ENCODE measurements around the gene STUB1. TPM values are rescaled to one million over a fixed set of nuclear protein-coding genes. Genes with fewer than 3 reads are reported as not detected.

The STUB1 gene
- total and polyA plus RNA-seq, 2 donors (not counting 1 experiment from before 2014, with no cell fraction given) = 94.6 to 133 TPM

GRCh38 chr16:660459-661183 is 19.6 kb upstream of the STUB1 start:
- Histone ChIP-seq H3K4me3 (replicated peaks in 1 of 4; ENCODE audit: control extremely low read depth in 1 of 4, insufficient read depth in 1 of 4, low read depth in 3 of 4, low read length in 4 of 4) (no peak overlapping the region), H3K9me3 (ENCODE audit: control insufficient read depth, insufficient read depth, low read depth, low read length) (no peaks in the 10 kb centered on the region), H3K27ac (ENCODE audit: insufficient read depth, low read length) (no peak overlapping the region), H3K79me2 (ENCODE audit: control insufficient read depth, insufficient read depth, low read length) (no peaks in the 10 kb centered on the region), H4K20me1 (ENCODE audit: control insufficient read depth, extremely low read depth, insufficient read depth, low read length) (no peaks in the 10 kb centered on the region), H3K4me1 (ENCODE audit: control insufficient read depth, extremely low read depth, insufficient read depth, low read length) (no peaks in the 10 kb centered on the region), H3K27me3 (ENCODE audit: control insufficient read depth, insufficient read depth, low read length) (no peaks in the 10 kb centered on the region), H3K9ac (ENCODE audit: insufficient read depth, low read length) (no peak overlapping the region), H3K4me2 (ENCODE audit: extremely low read depth, insufficient read depth, low read length) (no peak overlapping the region), H3K36me3 (ENCODE audit: control insufficient read depth, insufficient read depth, low read length) (peaks cover 10% of the 10 kb centered on the region), H2AFZ (ENCODE audit: low read length) (no peak overlapping the region)
- peak; percentile 60 to 80 for DNase-seq (ENCODE audit: low read depth in 2 of 2)
- TF ChIP-seq EZH2 (IDR thresholded peaks at IDR 0.05; ENCODE audit: low read length, missing control alignments) (no peak), CTCF (conservative IDR thresholded peaks at IDR 0.05 in 1 of 2, IDR thresholded peaks at IDR 0.05 in 1 of 2; ENCODE audit: low read depth in 1 of 2, low read length in 2 of 2) (peak; percentile 37 to 48)

- H3K36me3 ChIP-seq (ENCODE audit: control insufficient read depth, insufficient read depth, low read length) = peaks cover 10% of the 10 kb centered on the region
- H3K4me2 ChIP-seq (ENCODE audit: extremely low read depth, insufficient read depth, low read length) = no peak overlapping the region
- H3K9me3 ChIP-seq (ENCODE audit: control insufficient read depth, insufficient read depth, low read depth, low read length) = no peaks in the 10 kb centered on the region
- no peaks in the 10 kb centered on the region for H3K27me3 ChIP-seq (ENCODE audit: control insufficient read depth, insufficient read depth, low read length)
- H3K27ac ChIP-seq (ENCODE audit: insufficient read depth, low read length) = no peak overlapping the region
- no peak overlapping the region for H3K4me3 ChIP-seq (replicated peaks in 1 of 4; ENCODE audit: control extremely low read depth in 1 of 4, insufficient read depth in 1 of 4, low read depth in 3 of 4, low read length in 4 of 4)
- no peaks in the 10 kb centered on the region for H4K20me1 ChIP-seq (ENCODE audit: control insufficient read depth, extremely low read depth, insufficient read depth, low read length)
- H3K9ac ChIP-seq (ENCODE audit: insufficient read depth, low read length) = peak overlapping the region; percentile 7
- H3K79me2 ChIP-seq (ENCODE audit: control insufficient read depth, insufficient read depth, low read length) = no peaks in the 10 kb centered on the region
- no peak overlapping the region for H2AFZ ChIP-seq (ENCODE audit: low read length)
- no peak for DNase-seq (ENCODE audit: low read depth in 2 of 2)
- no peaks in the 10 kb centered on the region for H3K4me1 ChIP-seq (ENCODE audit: control insufficient read depth, extremely low read depth, insufficient read depth, low read length)
- TF ChIP-seq EZH2 (IDR thresholded peaks at IDR 0.05; ENCODE audit: low read length, missing control alignments) (no peak), CTCF (conservative IDR thresholded peaks at IDR 0.05 in 1 of 2, IDR thresholded peaks at IDR 0.05 in 1 of 2; ENCODE audit: low read depth in 1 of 2, low read length in 2 of 2) (no peak)
Measured at GRCh38 chr16:661184-661821, 18.9 kb upstream of the STUB1 start.

- Histone ChIP-seq H2AFZ (ENCODE audit: low read length) (no peak overlapping the region), H3K27ac (ENCODE audit: insufficient read depth, low read length) (no peak overlapping the region), H3K4me1 (ENCODE audit: control insufficient read depth, extremely low read depth, insufficient read depth, low read length) (no peaks in the 10 kb centered on the region), H3K36me3 (ENCODE audit: control insufficient read depth, insufficient read depth, low read length) (peaks cover 9% of the 10 kb centered on the region), H3K9ac (ENCODE audit: insufficient read depth, low read length) (no peak overlapping the region), H3K9me3 (ENCODE audit: control insufficient read depth, insufficient read depth, low read depth, low read length) (no peaks in the 10 kb centered on the region), H4K20me1 (ENCODE audit: control insufficient read depth, extremely low read depth, insufficient read depth, low read length) (no peaks in the 10 kb centered on the region), H3K27me3 (ENCODE audit: control insufficient read depth, insufficient read depth, low read length) (no peaks in the 10 kb centered on the region), H3K79me2 (ENCODE audit: control insufficient read depth, insufficient read depth, low read length) (no peaks in the 10 kb centered on the region), H3K4me3 (replicated peaks in 1 of 4; ENCODE audit: control extremely low read depth in 1 of 4, insufficient read depth in 1 of 4, low read depth in 3 of 4, low read length in 4 of 4) (no peak overlapping the region), H3K4me2 (ENCODE audit: extremely low read depth, insufficient read depth, low read length) (no peak overlapping the region)
- TF ChIP-seq CTCF (conservative IDR thresholded peaks at IDR 0.05 in 1 of 2, IDR thresholded peaks at IDR 0.05 in 1 of 2; ENCODE audit: low read depth in 1 of 2, low read length in 2 of 2) (no peak), EZH2 (IDR thresholded peaks at IDR 0.05; ENCODE audit: low read length, missing control alignments) (no peak)
- no peak for DNase-seq (ENCODE audit: low read depth in 2 of 2)
Measured at GRCh38 chr16:662095-662494, 18.1 kb upstream of the STUB1 start.

All from fibroblast of lung (primary cell).